Smooth muscle cell (in vitro differentiated cells): ENCODE measurements around the gene ABCA4. TPM values are rescaled to one million over a fixed set of nuclear protein-coding genes. Genes with fewer than 3 reads are reported as not detected.

Experiments
- DNase-seq: peaks from one replicate; lab custom pipeline; 2025; ENCODE audit not compliant: unreplicated experiment; lab: John Stamatoyannopoulos, UW
- H2AFZ ChIP-seq: fragments of 200-600 bp; sonication (generic); 2 replicates; pipeline ENCODE4 v1.6.0; 2016; ENCODE audit warnings: antibody characterized with exemption, low read depth, mild to moderate bottlenecking
- H3F3A ChIP-seq: fragments of 200-600 bp; sonication (generic); 2 replicates; pipeline ENCODE4 v1.6.0; 2017; ENCODE audit warnings: antibody characterized with exemption, low read depth
- H3K27ac ChIP-seq: fragments of 200-600 bp; sonication (generic); 2 replicates; pipeline ENCODE4 v1.5.1; 2016; ENCODE audit warnings: low read depth, mild to moderate bottlenecking
- H3K27me3 ChIP-seq: fragments of 200-600 bp; sonication (generic); 2 replicates; pipeline ENCODE4 v1.6.1; 2016; ENCODE audit warnings: low read depth, mild to moderate bottlenecking
- H3K36me3 ChIP-seq: fragments of 200-600 bp; sonication (generic); 2 replicates; pipeline ENCODE4 v1.5.1; 2016; ENCODE audit warnings: low read depth
- H3K4me1 ChIP-seq: fragments of 200-600 bp; sonication (generic); 2 replicates; pipeline ENCODE4 v1.5.1; 2016; ENCODE audit warnings: low read depth
- H3K4me2 ChIP-seq: fragments of 200-600 bp; sonication (generic); 2 replicates; pipeline ENCODE4 v1.6.0; 2016; ENCODE audit warnings: mild to moderate bottlenecking
- H3K4me3 ChIP-seq: fragments of 200-600 bp; sonication (generic); 2 replicates; pipeline ENCODE4 v1.5.1; 2016; ENCODE audit warnings: mild to moderate bottlenecking
- H3K79me2 ChIP-seq: fragments of 200-600 bp; sonication (generic); 2 replicates; pipeline ENCODE4 v1.6.0; 2016; ENCODE audit warnings: low read depth, mild to moderate bottlenecking
- H3K9ac ChIP-seq: fragments of 200-600 bp; sonication (generic); 2 replicates; pipeline ENCODE4 v1.6.0; 2016; ENCODE audit warnings: low read depth
- H3K9me3 ChIP-seq: fragments of 200-600 bp; sonication (generic); replicated peaks from 2 replicates; pipeline ENCODE4 v1.5.1; 2016; ENCODE audit warnings: low read depth
- H4K20me1 ChIP-seq: fragments of 200-600 bp; sonication (generic); 2 replicates; pipeline ENCODE4 v1.6.0; 2016; ENCODE audit warnings: low read depth
- WGBS: methylation state at CpG from one replicate; pipeline ENCODE4 v1.1.7; 2016; ENCODE audit warnings: low lambda C conversion rate; 5-methylcytosine and 5-hydroxymethylcytosine counted together
- polyA plus RNA-seq: library from polyadenylated mRNA; unstranded; fragments of >200 nt; fragmentation: Nextera tagmentation; extraction: Ambion mirVana; gene quantifications from 2 replicates; pipeline ENCODE4 v1.2.1, GENCODE V29; 2016
- total RNA-seq: library from RNA; depleted of rRNA; stranded (reverse); fragments of >200 nt; gene quantifications from 2 replicates; pipeline ENCODE4 v1.2.3, GENCODE V29; 2014
- TF ChIP-seq, protein P1 (sequence below): fragments of 200-600 bp; sonication (generic); IDR thresholded peaks from 2 replicates; pipeline ENCODE4 v1.5.1; 2017; ENCODE audit warnings: borderline replicate concordance, mild to moderate bottlenecking, antibody characterized with exemption; ENCODE audit not compliant: insufficient read depth, poor library complexity, severe bottlenecking

ABCA4 gene
- total and polyA plus RNA-seq, 2 experiments from 2014 or later: 0.46 to 0.99 TPM

DNA sequence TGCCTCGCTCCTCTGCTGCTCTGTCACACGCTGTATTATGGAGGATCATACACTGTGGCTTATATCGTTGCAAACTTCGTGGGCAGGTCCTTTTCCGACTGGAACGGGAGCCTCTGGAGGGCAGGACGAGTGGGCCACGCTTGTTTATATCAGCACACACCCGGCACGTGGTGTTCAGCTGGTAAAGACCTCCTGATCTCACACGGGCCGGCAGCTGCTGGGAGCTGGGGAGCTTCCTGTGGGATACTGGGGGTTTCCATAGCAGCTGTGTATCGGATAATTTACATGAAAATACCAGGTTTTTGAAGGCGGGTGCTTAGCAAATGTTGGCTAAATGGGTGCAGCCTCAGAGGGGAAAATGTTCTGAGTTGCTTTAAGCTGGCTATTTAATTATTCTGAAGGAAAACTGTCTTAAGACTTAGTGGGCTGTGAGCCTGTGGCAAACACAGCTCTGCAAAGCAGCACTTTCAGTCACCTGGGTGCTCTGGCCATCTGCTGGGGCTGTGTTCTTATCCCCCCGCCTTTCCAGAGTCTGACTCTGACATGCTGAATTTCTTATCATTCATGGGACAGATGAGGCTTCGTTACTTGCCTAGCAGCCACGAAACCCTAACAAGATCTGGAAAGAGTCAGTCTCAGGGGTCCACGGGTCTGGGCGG is 108.1 kb downstream of the ABCA4 start:
- Histone ChIP-seq H2AFZ (no peak overlapping the region), H3K4me3 (no peak overlapping the region), H3K9ac (no peak overlapping the region), H3K27ac (no peak overlapping the region), H3K4me1 (peaks cover 5% of the 10 kb centered on the region), H3K79me2 (no peaks in the 10 kb centered on the region), H3K9me3 (no peaks in the 10 kb centered on the region), H3K27me3 (no peaks in the 10 kb centered on the region), H3K4me2 (no peak overlapping the region), H3K36me3 (no peaks in the 10 kb centered on the region), H4K20me1 (no peaks in the 10 kb centered on the region), H3F3A (no peaks in the 10 kb centered on the region)
- TF ChIP-seq, protein P1, sequence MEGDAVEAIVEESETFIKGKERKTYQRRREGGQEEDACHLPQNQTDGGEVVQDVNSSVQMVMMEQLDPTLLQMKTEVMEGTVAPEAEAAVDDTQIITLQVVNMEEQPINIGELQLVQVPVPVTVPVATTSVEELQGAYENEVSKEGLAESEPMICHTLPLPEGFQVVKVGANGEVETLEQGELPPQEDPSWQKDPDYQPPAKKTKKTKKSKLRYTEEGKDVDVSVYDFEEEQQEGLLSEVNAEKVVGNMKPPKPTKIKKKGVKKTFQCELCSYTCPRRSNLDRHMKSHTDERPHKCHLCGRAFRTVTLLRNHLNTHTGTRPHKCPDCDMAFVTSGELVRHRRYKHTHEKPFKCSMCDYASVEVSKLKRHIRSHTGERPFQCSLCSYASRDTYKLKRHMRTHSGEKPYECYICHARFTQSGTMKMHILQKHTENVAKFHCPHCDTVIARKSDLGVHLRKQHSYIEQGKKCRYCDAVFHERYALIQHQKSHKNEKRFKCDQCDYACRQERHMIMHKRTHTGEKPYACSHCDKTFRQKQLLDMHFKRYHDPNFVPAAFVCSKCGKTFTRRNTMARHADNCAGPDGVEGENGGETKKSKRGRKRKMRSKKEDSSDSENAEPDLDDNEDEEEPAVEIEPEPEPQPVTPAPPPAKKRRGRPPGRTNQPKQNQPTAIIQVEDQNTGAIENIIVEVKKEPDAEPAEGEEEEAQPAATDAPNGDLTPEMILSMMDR: no peak
- WGBS: 46% methylated on average over 19 of the region's 19 CpGs
- no peak for DNase-seq

DNA sequence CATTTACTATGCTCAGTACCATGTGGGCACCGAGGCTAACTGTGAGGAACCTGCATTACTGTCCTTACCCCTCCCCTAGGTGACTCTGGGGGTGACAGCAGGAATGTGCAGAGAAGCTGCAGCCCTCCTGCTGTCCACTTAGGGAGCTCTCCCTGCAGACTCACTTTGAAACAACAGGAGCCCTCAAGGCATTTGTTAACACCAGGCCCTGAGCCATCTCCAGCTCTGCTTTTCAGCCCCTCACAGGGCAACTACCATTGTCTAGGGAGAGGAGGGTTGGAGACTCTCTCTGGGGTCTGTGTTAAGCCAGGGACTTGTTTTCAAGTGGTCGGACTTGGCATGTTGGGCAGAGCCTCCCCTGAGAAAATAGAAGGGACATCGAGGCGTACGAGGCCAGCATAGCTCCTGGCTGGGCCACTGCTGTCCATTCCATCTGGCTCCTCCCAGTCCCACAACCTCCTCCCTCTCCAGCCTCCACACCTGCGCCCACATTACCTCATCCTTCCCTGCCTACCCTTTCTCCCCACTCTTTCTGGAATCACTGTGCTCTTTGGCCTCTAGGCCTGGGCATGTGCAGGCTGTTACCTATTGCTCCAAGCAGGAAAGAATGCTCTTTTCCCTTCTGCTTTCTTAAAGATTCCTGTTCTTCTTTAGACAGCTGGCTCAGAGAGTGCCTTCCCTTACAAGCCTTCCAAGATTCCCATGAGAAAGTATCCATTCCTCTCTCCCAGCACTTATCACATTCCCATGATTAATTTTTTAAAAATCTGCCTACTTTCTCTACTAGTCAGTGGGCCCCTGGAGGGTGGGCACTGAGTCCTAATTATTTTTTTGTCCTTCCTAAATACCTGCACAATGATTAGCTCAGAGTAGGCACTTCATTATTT is 109.0 kb downstream of the ABCA4 start:
- no peak overlapping the region for H3K4me2 ChIP-seq
- H4K20me1 ChIP-seq: no peaks in the 10 kb centered on the region
- H3K27me3 ChIP-seq: no peaks in the 10 kb centered on the region
- H2AFZ ChIP-seq: peak overlapping the region; percentile 54
- H3K36me3 ChIP-seq: no peaks in the 10 kb centered on the region
- peaks cover 5% of the 10 kb centered on the region for H3K4me1 ChIP-seq
- WGBS: 95% methylated on average over 6 of the region's 6 CpGs
- DNase-seq: no peak
- H3K9ac ChIP-seq: no peak overlapping the region
- TF ChIP-seq, protein P1: no peak
- no peak overlapping the region for H3K27ac ChIP-seq
- no peaks in the 10 kb centered on the region for H3K79me2 ChIP-seq
- no peaks in the 10 kb centered on the region for H3K9me3 ChIP-seq
- no peak overlapping the region for H3K4me3 ChIP-seq
- H3F3A ChIP-seq: no peaks in the 10 kb centered on the region

DNA sequence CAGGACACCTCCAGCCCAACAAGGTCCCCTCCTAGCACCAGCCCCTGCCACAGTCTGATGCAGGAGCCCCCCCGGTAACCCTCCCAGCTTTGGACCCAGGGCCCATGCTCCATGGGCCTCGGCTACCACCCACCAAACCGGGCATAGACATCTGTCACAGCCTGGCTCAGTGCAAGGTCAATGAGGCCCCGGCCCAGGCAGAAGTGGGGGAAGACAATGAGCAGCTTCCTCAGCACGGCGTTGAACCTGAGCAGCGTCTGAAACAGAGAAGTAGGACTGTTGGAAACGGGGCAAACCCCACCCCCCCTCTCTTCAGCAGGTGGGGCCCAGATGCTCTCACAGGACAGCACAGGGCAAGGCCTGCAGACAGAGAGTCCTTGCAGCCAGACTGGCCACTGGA is 109.8 kb downstream of the ABCA4 start:
- Histone ChIP-seq H4K20me1 (no peaks in the 10 kb centered on the region), H3F3A (no peaks in the 10 kb centered on the region), H3K27ac (no peak overlapping the region), H3K27me3 (no peaks in the 10 kb centered on the region), H3K4me2 (no peak overlapping the region), H3K4me1 (peaks cover 5% of the 10 kb centered on the region), H2AFZ (no peak overlapping the region), H3K4me3 (no peak overlapping the region), H3K9ac (no peak overlapping the region), H3K36me3 (no peaks in the 10 kb centered on the region), H3K79me2 (no peaks in the 10 kb centered on the region), H3K9me3 (no peaks in the 10 kb centered on the region)
- DNase-seq: no peak
- 93% methylated on average over 8 of the region's 8 CpGs for WGBS
- TF ChIP-seq, protein P1: no peak
